H1 (cell line): ENCODE results near the gene ZFP37. TPM values are rescaled to one million over a fixed set of nuclear protein-coding genes. Genes with fewer than 3 reads are reported as not detected.

Experiments
- CTCF ChIA-PET: fragments of 300-600 bp; sonication (Branson Sonifier 250); formaldehyde crosslinking; loops from one replicate; lab custom pipeline; 2021; ENCODE audit not compliant: partially characterized antibody; lab: Charles Lee
- POLR2A ChIA-PET: fragments of 300-600 bp; sonication (Branson Sonifier 250); formaldehyde crosslinking; loops from one replicate; lab custom pipeline; 2021; ENCODE audit warnings: inconsistent platforms; ENCODE audit not compliant: partially characterized antibody; lab: Charles Lee
- DNase-seq, 2 experiments: peaks; one replicate each; pipeline versions ENCODE4 v3.0.0 to v3.0.0-alpha.2; 2010 to 2022; ENCODE audit warnings: low spot score in 2 of 2, low read depth in 1 of 2, mixed read lengths in 1 of 2
- FAIRE-seq: peaks from 2 replicates; lab custom pipeline; 2011; peaks lifted over from hg19 to GRCh38; lab: Jason Lieb, UNC
- H2AFZ ChIP-seq: 2 replicates; pipeline ENCODE4 v1.8.1; 2012; ENCODE audit warnings: low read length, inconsistent platforms
- H2AK5ac ChIP-seq: 2 replicates; pipeline ENCODE4 v1.6.1; 2013; ENCODE audit warnings: low read depth, low read length
- H2BK120ac ChIP-seq: replicated peaks from 2 replicates; pipeline ENCODE3; 2013; ENCODE audit warnings: low read depth, low read length, inconsistent platforms
- H2BK12ac ChIP-seq: 2 replicates; pipeline ENCODE4 v1.6.1; 2013; ENCODE audit warnings: low read depth, low read length
- H2BK15ac ChIP-seq: 2 replicates; pipeline ENCODE4 v1.6.1; 2013; ENCODE audit warnings: low read length
- H2BK20ac ChIP-seq: 2 replicates; pipeline ENCODE4 v1.6.1; 2013; ENCODE audit warnings: low read length
- H2BK5ac ChIP-seq: 2 replicates; pipeline ENCODE4 v1.6.1; 2013; ENCODE audit warnings: low read depth, low read length
- H3K14ac ChIP-seq: 2 replicates; pipeline ENCODE4 v1.6.1; 2013; ENCODE audit warnings: inconsistent platforms; ENCODE audit not compliant: insufficient read length
- H3K18ac ChIP-seq: 2 replicates; pipeline ENCODE4 v1.6.1; 2013; ENCODE audit warnings: low read length; ENCODE audit errors: extremely low read depth
- H3K23ac ChIP-seq: 2 replicates; pipeline ENCODE4 v1.6.1; 2013; ENCODE audit warnings: inconsistent platforms; ENCODE audit not compliant: insufficient read length
- H3K23me2 ChIP-seq: 2 replicates; pipeline ENCODE4 v1.6.1; 2013; ENCODE audit warnings: low read depth, low read length
- H3K27ac ChIP-seq: 2 replicates; pipeline ENCODE4 v1.6.1; 2011; ENCODE audit warnings: low read depth, low read length, inconsistent platforms
- H3K27me3 ChIP-seq, 4 experiments: replicated peaks in 1 of 4; 1 replicate in 1 of 4; 2 replicates in 3 of 4; pipeline versions ENCODE4 v1.6.1 to v1.8.1; 2011 to 2013; ENCODE audit warnings: low read length in 3 of 4, mild to moderate bottlenecking in 3 of 4, inconsistent platforms in 2 of 4, mixed read lengths in 2 of 4, moderate library complexity in 1 of 4; ENCODE audit not compliant: control insufficient read depth in 3 of 4, insufficient read depth in 3 of 4; ENCODE audit errors: extremely low read depth in 1 of 4
- H3K36me3 ChIP-seq, 4 experiments: 2 replicates each; pipeline versions ENCODE4 v1.6.1 to v1.8.1; 2011 to 2013; ENCODE audit warnings: mild to moderate bottlenecking in 4 of 4, low read length in 3 of 4, moderate library complexity in 2 of 4, control low read depth in 1 of 4, inconsistent platforms in 1 of 4; ENCODE audit not compliant: insufficient read depth in 4 of 4, control insufficient read depth in 2 of 4
- H3K4ac ChIP-seq: replicated peaks from 2 replicates; pipeline ENCODE3; 2013; ENCODE audit warnings: low read length, low read depth, mixed read lengths, inconsistent platforms; ENCODE audit not compliant: insufficient read length
- H3K4me1 ChIP-seq, 4 experiments: replicated peaks in 1 of 4; 1 replicate in 1 of 4; 2 replicates in 3 of 4; pipeline versions ENCODE4 v1.6.1 to v1.8.1; 2011 to 2013; ENCODE audit warnings: low read length in 3 of 4, inconsistent platforms in 2 of 4, mixed read lengths in 1 of 4; ENCODE audit not compliant: insufficient read depth in 4 of 4, control insufficient read depth in 3 of 4
- H3K4me2 ChIP-seq, 2 experiments: 2 replicates each; pipeline versions ENCODE4 v1.6.1 to v1.8.1; 2011 to 2013; ENCODE audit warnings: low read depth in 2 of 2, low read length in 2 of 2, control low read depth in 1 of 2, inconsistent platforms in 1 of 2, mild to moderate bottlenecking in 1 of 2; ENCODE audit not compliant: insufficient read depth in 1 of 2
- H3K4me3 ChIP-seq, 4 experiments: fragments of 200-600, 300-600 bp in 1 of 4; sonication (generic), shearing (Covaris generic), sonication (Bioruptor Twin) in 1 of 4; 2 replicates each; pipeline versions ENCODE4 v1.5.1 to v1.8.1; 2011 to 2016; ENCODE audit warnings: low read length in 4 of 4, low read depth in 3 of 4, control low read depth in 2 of 4, inconsistent platforms in 2 of 4, mild to moderate bottlenecking in 2 of 4, mixed read lengths in 1 of 4, moderate library complexity in 1 of 4; ENCODE audit not compliant: insufficient read depth in 2 of 4; ENCODE audit errors: extremely low read depth in 1 of 4
- H3K56ac ChIP-seq: replicated peaks from 2 replicates; pipeline ENCODE3; 2013; ENCODE audit warnings: low read depth, mild to moderate bottlenecking, mixed read lengths, low read length, inconsistent platforms; ENCODE audit not compliant: insufficient read length
- H3K79me1 ChIP-seq: 2 replicates; pipeline ENCODE4 v1.6.1; 2013; ENCODE audit warnings: low read depth, low read length, control low read depth
- H3K79me2 ChIP-seq, 2 experiments: 2 replicates each; pipeline versions ENCODE4 v1.6.1 to v1.8.1; 2012 to 2013; ENCODE audit warnings: low read length in 2 of 2, mild to moderate bottlenecking in 2 of 2, inconsistent platforms in 1 of 2; ENCODE audit not compliant: insufficient read depth in 2 of 2, control insufficient read depth in 1 of 2
- H3K9ac ChIP-seq, 4 experiments: replicated peaks in 1 of 4; 1 replicate in 1 of 4; 2 replicates in 3 of 4; pipeline versions ENCODE4 v1.6.1 to v1.8.1; 2011 to 2013; ENCODE audit warnings: low read depth in 3 of 4, low read length in 3 of 4, control low read depth in 2 of 4, mild to moderate bottlenecking in 2 of 4, moderate library complexity in 2 of 4, inconsistent platforms in 1 of 4; ENCODE audit errors: extremely low read depth in 1 of 4
- H3K9me3 ChIP-seq, 2 experiments: 2 replicates each; pipeline versions ENCODE4 v1.6.1 to v1.8.1; 2012 to 2013; ENCODE audit warnings: mild to moderate bottlenecking in 2 of 2, moderate library complexity in 2 of 2, control low read depth in 1 of 2, inconsistent platforms in 1 of 2, low read depth in 1 of 2, low read length in 1 of 2, mixed read lengths in 1 of 2; ENCODE audit not compliant: insufficient read depth in 2 of 2
- H4K20me1 ChIP-seq, 2 experiments: replicated peaks in 1 of 2; 2 replicates each; pipeline versions ENCODE3 to v1.8.1; 2011 to 2013; ENCODE audit warnings: inconsistent platforms in 2 of 2, low read length in 2 of 2, mild to moderate bottlenecking in 1 of 2; ENCODE audit not compliant: insufficient read depth in 2 of 2, control insufficient read depth in 1 of 2
- H4K5ac ChIP-seq: 2 replicates; pipeline ENCODE4 v1.6.1; 2013; ENCODE audit warnings: low read length, low read depth, mixed read lengths, inconsistent platforms; ENCODE audit not compliant: insufficient read length
- H4K8ac ChIP-seq: 2 replicates; pipeline ENCODE4 v1.8.0; 2013; ENCODE audit warnings: mild to moderate bottlenecking, moderate library complexity, low read length, inconsistent platforms; ENCODE audit not compliant: insufficient read depth; ENCODE audit errors: extremely low read depth
- H4K91ac ChIP-seq: replicated peaks from 2 replicates; pipeline ENCODE3; 2013; ENCODE audit warnings: low read length, mixed read lengths, inconsistent platforms; ENCODE audit not compliant: insufficient read length
- CTCF ChIP-seq, 3 experiments: IDR thresholded peaks; 1 replicate in 2 of 3; 2 replicates in 1 of 3; pipeline versions ENCODE4 v1.5.1 to v1.6.1; 2011; ENCODE audit warnings: low read length in 3 of 3, mild to moderate bottlenecking in 3 of 3, inconsistent platforms in 2 of 3, low read depth in 1 of 3, moderate library complexity in 1 of 3; ENCODE audit not compliant: insufficient read depth in 1 of 3; ENCODE audit errors: control extremely low read depth in 1 of 3
- EGR1 ChIP-seq: IDR thresholded peaks from 2 replicates; pipeline ENCODE4 v1.6.1; 2011; ENCODE audit warnings: low read depth, low read length, borderline replicate concordance
- FOSL1 ChIP-seq: IDR thresholded peaks from 2 replicates; pipeline ENCODE4 v1.6.1; 2011; ENCODE audit warnings: mild to moderate bottlenecking, low read depth, low read length, moderate library complexity; ENCODE audit not compliant: insufficient read depth
- POLR2A ChIP-seq, 2 experiments: IDR thresholded peaks; 1 replicate in 1 of 2; 2 replicates in 1 of 2; pipeline ENCODE4 v1.6.1; 2011; ENCODE audit warnings: low read depth in 2 of 2, low read length in 2 of 2, mild to moderate bottlenecking in 2 of 2; ENCODE audit errors: control extremely low read depth in 1 of 2
- RNF2 ChIP-seq: fragments of 200-900, 300-1000 bp; sonication (generic); IDR thresholded peaks from 2 replicates; pipeline ENCODE4 v1.7.1; 2016; ENCODE audit warnings: borderline replicate concordance, low read depth, mild to moderate bottlenecking, antibody characterized with exemption, low read length; ENCODE audit not compliant: poor library complexity, severe bottlenecking; ENCODE audit errors: missing control alignments
- YY1 ChIP-seq: IDR thresholded peaks from 2 replicates; pipeline ENCODE4 v1.6.1; 2011; ENCODE audit warnings: low read depth, mild to moderate bottlenecking, low read length
- WGBS, 2 experiments: shearing (Covaris generic) in 1 of 2; methylation state at CpG; one replicate each; pipeline versions ENCODE4 v1.1.6 to v1.1.7; 2013 to 2015; ENCODE audit warnings: low lambda C conversion rate in 2 of 2, mixed read lengths in 2 of 2, inconsistent platforms in 1 of 2, low coverage in 1 of 2, missing lambda C conversion rate in 1 of 2; ENCODE audit not compliant: insufficient replicate concordance in 2 of 2, insufficient coverage in 1 of 2, insufficient read length in 1 of 2; ENCODE audit errors: extremely low coverage in 1 of 2, missing lambda C conversion rate in 1 of 2; 5-methylcytosine and 5-hydroxymethylcytosine counted together
- polyA plus RNA-seq, 7 experiments: library from polyadenylated mRNA; depleted of rRNA in 3 of 7; stranded (reverse) in 5 of 7; unstranded in 2 of 7; fragments of >200 nt in 5 of 7; fragments of 200-250 nt in 2 of 7; gene quantifications; 1 replicate in 5 of 7; 2 replicates in 1 of 7; 4 replicates in 1 of 7; pipeline versions ENCODE4 v1.2.1 to v1.2.3, GENCODE V29; 2011 to 2013; ENCODE audit warnings: missing spikeins in 2 of 7, mixed read lengths in 2 of 7
- total RNA-seq: library from RNA; stranded (reverse); fragmentation: NEBNext Ultra II Directional; extraction: Animal tissue kit (Norgen Biotek cat#: 25700); gene quantifications from 2 replicates; pipeline ENCODE4 v1.2.1, GENCODE V29; 2021

ZFP37 gene
- total and polyA plus RNA-seq, 2 of the 8 experiments (the other 6 are each of a cell fraction or from before 2014, with no cell fraction given) = 0.38 to 5.1 TPM

DNA sequence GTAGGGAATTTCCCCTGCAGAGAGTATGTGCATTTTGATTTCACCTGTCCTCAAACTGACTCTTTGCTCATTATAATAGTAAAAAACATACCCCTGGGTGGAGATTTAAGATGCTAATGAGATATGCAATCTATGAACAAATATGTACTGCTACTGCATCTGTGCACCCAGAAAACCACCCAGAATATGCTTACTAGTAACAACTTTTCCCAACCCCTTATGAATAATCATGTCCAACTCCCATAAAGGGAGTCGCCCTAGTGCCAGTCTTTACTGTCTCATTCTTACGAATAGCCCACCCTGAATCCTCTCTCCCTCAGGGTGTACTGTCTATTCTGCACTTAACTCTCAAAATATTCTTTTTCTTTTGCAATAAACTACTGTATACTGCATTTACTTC lies 39.0 kb upstream of the ZFP37 start:
- Histone ChIP-seq H4K20me1 (no peaks in the 10 kb centered on the region), H2BK5ac (no peak overlapping the region), H4K5ac (no peak overlapping the region), H2BK20ac (no peak overlapping the region), H3K4me1 (no peaks in the 10 kb centered on the region), H3K18ac (no peak overlapping the region), H2BK120ac (no peak overlapping the region), H3K56ac (no peak overlapping the region), H2BK15ac (no peak overlapping the region), H3K4me2 (no peak overlapping the region), H3K14ac (no peak overlapping the region), H3K36me3 (no peaks in the 10 kb centered on the region), H3K9me3 (no peaks in the 10 kb centered on the region), H3K4ac (no peak overlapping the region), H2BK12ac (no peak overlapping the region), H3K9ac (no peak overlapping the region), H4K8ac (no peak overlapping the region), H3K4me3 (no peak overlapping the region), H2AK5ac (no peak overlapping the region), H4K91ac (no peak overlapping the region), H2AFZ (no peak overlapping the region), H3K79me1 (no peaks in the 10 kb centered on the region), H3K79me2 (no peaks in the 10 kb centered on the region), H3K27me3 (peaks cover 21 to 71% (median 40%) of the 10 kb centered on the region in 4 experiments), H3K23ac (no peak overlapping the region), H3K27ac (no peak overlapping the region), H3K23me2 (no peaks in the 10 kb centered on the region)
- POLR2A ChIA-PET = no interaction called here
- WGBS, 2 experiments = 71% methylated on average over 2 of the region's 2 CpGs; no CpG with 5 or more reads in 1 of the 2 experiments
- no peak for FAIRE-seq
- no peak for TF ChIP-seq RNF2
- no peak for TF ChIP-seq CTCF (IDR thresholded peaks at IDR 0.05; ENCODE audit: control extremely low read depth in 1 of 3, insufficient read depth in 1 of 3, low read depth in 1 of 3, low read length in 3 of 3)
- TF ChIP-seq POLR2A (IDR thresholded peaks at IDR 0.05; ENCODE audit: control extremely low read depth in 1 of 2, low read depth in 2 of 2, low read length in 2 of 2) = no peak
- no peak for TF ChIP-seq FOSL1
- no peak for TF ChIP-seq EGR1
- no peak for TF ChIP-seq YY1
- DNase-seq = no peak
- CTCF ChIA-PET = interaction anchor here (1.4 to 2.0 kb wide), 2 partner anchors 17 to 174 kb away, joined by 3 to 5 read pairs; no protein-coding TSS in a partner anchor
